Measurements from ENCODE around the gene ATF5. TPM values are rescaled to one million over a fixed set of nuclear protein-coding genes. Genes with fewer than 3 reads are reported as not detected.

ATF5 gene
- total and polyA plus RNA-seq, 2 of the 8 experiments (the other 6 are each of a cell fraction or from before 2014, with no cell fraction given) = 6.2 to 13.1 TPM

- Histone ChIP-seq H3K36me3 (ENCODE audit: control insufficient read depth in 2 of 4, insufficient read depth in 4 of 4, low read length in 3 of 4) (no peaks in the 10 kb centered on the region), H3K4ac (replicated peaks; ENCODE audit: insufficient read length, low read depth, low read length) (no peak overlapping the region), H2AK5ac (ENCODE audit: low read depth, low read length) (no peak overlapping the region), H2BK5ac (ENCODE audit: low read depth, low read length) (no peak overlapping the region), H2BK120ac (replicated peaks; ENCODE audit: low read depth, low read length) (no peak overlapping the region), H3K9ac (replicated peaks in 1 of 4; ENCODE audit: extremely low read depth in 1 of 4, low read depth in 3 of 4, low read length in 3 of 4) (no peak overlapping the region), H4K20me1 (replicated peaks in 1 of 2; ENCODE audit: control insufficient read depth in 1 of 2, insufficient read depth in 2 of 2, low read length in 2 of 2) (peaks cover 0 to 4% of the 10 kb centered on the region in 2 experiments), H3K79me1 (ENCODE audit: low read depth, low read length) (no peaks in the 10 kb centered on the region), H2AFZ (ENCODE audit: low read length) (no peak overlapping the region), H2BK15ac (ENCODE audit: low read length) (no peak overlapping the region), H2BK12ac (ENCODE audit: low read depth, low read length) (no peak overlapping the region), H3K23ac (ENCODE audit: insufficient read length) (no peak overlapping the region), H3K14ac (ENCODE audit: insufficient read length) (no peak overlapping the region), H3K4me3 (ENCODE audit: extremely low read depth in 1 of 4, insufficient read depth in 2 of 4, low read depth in 3 of 4, low read length in 4 of 4) (no peak overlapping the region), H3K79me2 (ENCODE audit: control insufficient read depth in 1 of 2, insufficient read depth in 2 of 2, low read length in 2 of 2) (no peaks in the 10 kb centered on the region), H3K4me2 (ENCODE audit: insufficient read depth in 1 of 2, low read depth in 2 of 2, low read length in 2 of 2) (no peak overlapping the region), H4K91ac (replicated peaks; ENCODE audit: insufficient read length, low read length) (no peak overlapping the region), H3K9me3 (ENCODE audit: insufficient read depth in 2 of 2, low read depth in 1 of 2, low read length in 1 of 2) (no peaks in the 10 kb centered on the region), H3K4me1 (replicated peaks in 1 of 4; ENCODE audit: control insufficient read depth in 3 of 4, insufficient read depth in 4 of 4, low read length in 3 of 4) (no peaks in the 10 kb centered on the region; a peak in 1 of 7 replicates), H3K27ac (ENCODE audit: low read depth, low read length) (no peak overlapping the region), H3K27me3 (replicated peaks in 1 of 4; ENCODE audit: control insufficient read depth in 3 of 4, extremely low read depth in 1 of 4, insufficient read depth in 3 of 4, low read length in 3 of 4) (no peaks in the 10 kb centered on the region), H3K56ac (replicated peaks; ENCODE audit: insufficient read length, low read depth, low read length) (no peak overlapping the region), H2BK20ac (ENCODE audit: low read length) (no peak overlapping the region), H4K5ac (ENCODE audit: insufficient read length, low read depth, low read length) (no peak overlapping the region), H3K18ac (ENCODE audit: extremely low read depth, low read length) (no peak overlapping the region), H4K8ac (ENCODE audit: extremely low read depth, insufficient read depth, low read length) (no peak overlapping the region), H3K23me2 (ENCODE audit: low read depth, low read length) (no peaks in the 10 kb centered on the region)
- DNase-seq (ENCODE audit: low read depth in 1 of 2, low spot score in 2 of 2) (no peak), FAIRE-seq (no peak)
- ChIA-PET POLR2A (ENCODE audit: partially characterized antibody) (interaction anchor here (0.7 to 1.6 kb wide), 4 partner anchors 11 to 49 kb away, joined by 3 to 6 read pairs (median 3); partner anchors contain the start of gene NUP62), CTCF (ENCODE audit: partially characterized antibody) (interaction anchor here (0.8 to 16.2 kb wide), 7 partner anchors 15 to 158 kb away, joined by 3 to 231 read pairs (median 4); no protein-coding TSS in a partner anchor)
- TF ChIP-seq CTBP2 (IDR thresholded peaks at IDR 0.05; ENCODE audit: borderline replicate concordance, insufficient read depth, insufficient read length, low read length) = no peak
- TF ChIP-seq MAFK (IDR thresholded peaks at IDR 0.05; ENCODE audit: low read depth, low read length) = no peak
- TF ChIP-seq JUND (IDR thresholded peaks at IDR 0.05; ENCODE audit: low read length) = no peak
- TF ChIP-seq, protein P1, sequence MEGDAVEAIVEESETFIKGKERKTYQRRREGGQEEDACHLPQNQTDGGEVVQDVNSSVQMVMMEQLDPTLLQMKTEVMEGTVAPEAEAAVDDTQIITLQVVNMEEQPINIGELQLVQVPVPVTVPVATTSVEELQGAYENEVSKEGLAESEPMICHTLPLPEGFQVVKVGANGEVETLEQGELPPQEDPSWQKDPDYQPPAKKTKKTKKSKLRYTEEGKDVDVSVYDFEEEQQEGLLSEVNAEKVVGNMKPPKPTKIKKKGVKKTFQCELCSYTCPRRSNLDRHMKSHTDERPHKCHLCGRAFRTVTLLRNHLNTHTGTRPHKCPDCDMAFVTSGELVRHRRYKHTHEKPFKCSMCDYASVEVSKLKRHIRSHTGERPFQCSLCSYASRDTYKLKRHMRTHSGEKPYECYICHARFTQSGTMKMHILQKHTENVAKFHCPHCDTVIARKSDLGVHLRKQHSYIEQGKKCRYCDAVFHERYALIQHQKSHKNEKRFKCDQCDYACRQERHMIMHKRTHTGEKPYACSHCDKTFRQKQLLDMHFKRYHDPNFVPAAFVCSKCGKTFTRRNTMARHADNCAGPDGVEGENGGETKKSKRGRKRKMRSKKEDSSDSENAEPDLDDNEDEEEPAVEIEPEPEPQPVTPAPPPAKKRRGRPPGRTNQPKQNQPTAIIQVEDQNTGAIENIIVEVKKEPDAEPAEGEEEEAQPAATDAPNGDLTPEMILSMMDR (IDR thresholded peaks at IDR 0.05; ENCODE audit: control extremely low read depth in 1 of 3, insufficient read depth in 1 of 3, low read depth in 1 of 3, low read length in 3 of 3) = no peak
- TF ChIP-seq SAP30 (IDR thresholded peaks at IDR 0.05; ENCODE audit: insufficient read depth, insufficient replicate concordance, low read length) = no peak
- TF ChIP-seq TAF1 (IDR thresholded peaks at IDR 0.05; ENCODE audit: low read depth, low read length) = no peak
- TF ChIP-seq CBX8 (IDR thresholded peaks at IDR 0.05; ENCODE audit: borderline replicate concordance, low read depth, low read length) = no peak
- TF ChIP-seq CEBPB (IDR thresholded peaks at IDR 0.05; ENCODE audit: low read depth, low read length) = no peak
- no peak for TF ChIP-seq BRCA1 (IDR thresholded peaks at IDR 0.05; ENCODE audit: low read depth, low read length)
- WGBS, 2 experiments (ENCODE audit: extremely low coverage in 1 of 2, insufficient coverage in 1 of 2, insufficient read length in 1 of 2, insufficient replicate concordance in 2 of 2, low coverage in 1 of 2, low lambda C conversion rate in 2 of 2, missing lambda C conversion rate in 1 of 2) = 88% methylated on average over 11 of the region's 11 CpGs; no CpG with 5 or more reads in 1 of the 2 experiments
These were observed 49.3 kb downstream of the ATF5 start for GRCh38 chr19:49978324-49978723.

All from H1 (cell line).